ENCODE measurements around the gene RBPJL.

RBPJL gene

DNA sequence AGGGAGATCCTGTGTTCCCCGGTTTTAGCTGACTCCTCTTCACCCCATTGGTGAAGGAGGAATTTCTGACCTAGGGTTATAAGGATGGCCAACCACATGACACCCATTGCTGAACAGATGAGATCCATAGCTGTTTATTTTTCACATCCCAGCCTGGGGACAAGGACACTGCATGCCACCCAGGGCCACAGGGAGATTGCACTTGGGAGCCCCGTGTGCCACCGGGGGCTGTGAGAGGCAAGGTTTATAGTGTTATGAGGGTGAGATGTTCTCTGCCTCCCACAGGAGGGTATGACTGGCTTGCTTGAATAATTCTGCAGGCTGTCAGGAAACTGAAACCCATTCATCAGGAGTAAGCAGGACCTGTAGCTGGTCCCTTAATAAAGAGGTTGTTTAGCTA lies 37.6 kb upstream of the RBPJL start:
- TF ChIP-seq ZFP3 (CRISPR knock-in tag; IDR thresholded peaks at IDR 0.05) (no peak), ZNF70 (CRISPR knock-in tag; IDR thresholded peaks at IDR 0.05) (no peak), TOX (CRISPR knock-in tag; IDR thresholded peaks at IDR 0.05; ENCODE audit: borderline replicate concordance) (no peak), ZNF565 (CRISPR knock-in tag; conservative IDR thresholded peaks at IDR 0.05; ENCODE audit: low read depth) (no peak)
- TF ChIP-seq, protein P1, sequence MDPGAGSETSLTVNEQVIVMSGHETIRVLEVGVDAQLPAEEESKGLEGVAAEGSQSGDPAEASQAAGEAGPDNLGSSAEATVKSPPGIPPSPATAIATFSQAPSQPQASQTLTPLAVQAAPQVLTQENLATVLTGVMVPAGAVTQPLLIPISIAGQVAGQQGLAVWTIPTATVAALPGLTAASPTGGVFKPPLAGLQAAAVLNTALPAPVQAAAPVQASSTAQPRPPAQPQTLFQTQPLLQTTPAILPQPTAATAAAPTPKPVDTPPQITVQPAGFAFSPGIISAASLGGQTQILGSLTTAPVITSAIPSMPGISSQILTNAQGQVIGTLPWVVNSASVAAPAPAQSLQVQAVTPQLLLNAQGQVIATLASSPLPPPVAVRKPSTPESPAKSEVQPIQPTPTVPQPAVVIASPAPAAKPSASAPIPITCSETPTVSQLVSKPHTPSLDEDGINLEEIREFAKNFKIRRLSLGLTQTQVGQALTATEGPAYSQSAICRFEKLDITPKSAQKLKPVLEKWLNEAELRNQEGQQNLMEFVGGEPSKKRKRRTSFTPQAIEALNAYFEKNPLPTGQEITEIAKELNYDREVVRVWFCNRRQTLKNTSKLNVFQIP (CRISPR knock-in tag; IDR thresholded peaks at IDR 0.05; ENCODE audit: borderline replicate concordance, low read depth) = no peak
- TF ChIP-seq, protein P2, sequence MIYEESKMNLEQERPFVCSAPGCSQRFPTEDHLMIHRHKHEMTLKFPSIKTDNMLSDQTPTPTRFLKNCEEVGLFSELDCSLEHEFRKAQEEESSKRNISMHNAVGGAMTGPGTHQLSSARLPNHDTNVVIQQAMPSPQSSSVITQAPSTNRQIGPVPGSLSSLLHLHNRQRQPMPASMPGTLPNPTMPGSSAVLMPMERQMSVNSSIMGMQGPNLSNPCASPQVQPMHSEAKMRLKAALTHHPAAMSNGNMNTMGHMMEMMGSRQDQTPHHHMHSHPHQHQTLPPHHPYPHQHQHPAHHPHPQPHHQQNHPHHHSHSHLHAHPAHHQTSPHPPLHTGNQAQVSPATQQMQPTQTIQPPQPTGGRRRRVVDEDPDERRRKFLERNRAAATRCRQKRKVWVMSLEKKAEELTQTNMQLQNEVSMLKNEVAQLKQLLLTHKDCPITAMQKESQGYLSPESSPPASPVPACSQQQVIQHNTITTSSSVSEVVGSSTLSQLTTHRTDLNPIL (CRISPR knock-in tag; IDR thresholded peaks at IDR 0.05; ENCODE audit: low read depth) = no peak
- no peak for ATAC-seq

DNA sequence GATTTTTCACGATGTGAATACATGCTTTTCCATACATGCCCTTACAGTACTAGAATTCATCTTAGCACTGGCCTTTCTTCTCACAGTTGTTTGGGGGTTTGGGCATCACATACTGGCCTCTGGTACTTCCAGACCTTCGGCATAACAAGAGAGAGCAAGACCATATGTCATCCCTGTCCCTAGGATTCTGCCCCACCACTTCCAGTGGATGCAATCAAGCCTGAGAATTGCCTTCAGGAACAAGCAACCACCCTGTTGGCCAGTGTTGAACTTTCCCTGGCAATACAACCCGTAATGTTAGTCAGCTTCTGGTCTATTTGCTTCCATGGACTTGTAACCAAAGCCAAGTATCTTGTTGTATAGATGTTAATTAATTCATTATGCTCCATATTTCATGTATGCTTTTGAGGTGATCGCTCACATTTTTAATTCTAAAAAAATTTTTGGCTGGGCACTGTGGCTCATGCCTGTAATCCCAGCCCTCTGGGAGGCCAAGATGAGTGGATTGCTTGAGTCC lies 36.8 kb upstream of the RBPJL start:
- no peak for ATAC-seq
- TF ChIP-seq SNAI2 (CRISPR knock-in tag; IDR thresholded peaks at IDR 0.05) = no peak
- no peak for TF ChIP-seq ZNF70 (CRISPR knock-in tag; IDR thresholded peaks at IDR 0.05)
- no peak for TF ChIP-seq TOX (CRISPR knock-in tag; IDR thresholded peaks at IDR 0.05; ENCODE audit: borderline replicate concordance)
- TF ChIP-seq TCF4 (CRISPR knock-in tag; IDR thresholded peaks at IDR 0.05; ENCODE audit: borderline replicate concordance) = no peak
- no peak for TF ChIP-seq ISL1 (CRISPR knock-in tag; IDR thresholded peaks at IDR 0.05)
- TF ChIP-seq ZNF8 (CRISPR knock-in tag; IDR thresholded peaks at IDR 0.05) = no peak
- TF ChIP-seq, protein P3, sequence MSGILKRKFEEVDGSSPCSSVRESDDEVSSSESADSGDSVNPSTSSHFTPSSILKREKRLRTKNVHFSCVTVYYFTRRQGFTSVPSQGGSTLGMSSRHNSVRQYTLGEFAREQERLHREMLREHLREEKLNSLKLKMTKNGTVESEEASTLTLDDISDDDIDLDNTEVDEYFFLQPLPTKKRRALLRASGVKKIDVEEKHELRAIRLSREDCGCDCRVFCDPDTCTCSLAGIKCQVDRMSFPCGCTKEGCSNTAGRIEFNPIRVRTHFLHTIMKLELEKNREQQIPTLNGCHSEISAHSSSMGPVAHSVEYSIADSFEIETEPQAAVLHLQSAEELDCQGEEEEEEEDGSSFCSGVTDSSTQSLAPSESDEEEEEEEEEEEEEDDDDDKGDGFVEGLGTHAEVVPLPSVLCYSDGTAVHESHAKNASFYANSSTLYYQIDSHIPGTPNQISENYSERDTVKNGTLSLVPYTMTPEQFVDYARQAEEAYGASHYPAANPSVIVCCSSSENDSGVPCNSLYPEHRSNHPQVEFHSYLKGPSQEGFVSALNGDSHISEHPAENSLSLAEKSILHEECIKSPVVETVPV (CRISPR knock-in tag; IDR thresholded peaks at IDR 0.05) = no peak
- TF ChIP-seq, protein P1 (CRISPR knock-in tag; IDR thresholded peaks at IDR 0.05; ENCODE audit: borderline replicate concordance, low read depth) = no peak
- TF ChIP-seq ARNTL (CRISPR knock-in tag; IDR thresholded peaks at IDR 0.05; ENCODE audit: borderline replicate concordance, low read depth) = no peak
- no peak for TF ChIP-seq BACH2 (CRISPR knock-in tag; IDR thresholded peaks at IDR 0.05; ENCODE audit: borderline replicate concordance)
- TF ChIP-seq, protein P4, sequence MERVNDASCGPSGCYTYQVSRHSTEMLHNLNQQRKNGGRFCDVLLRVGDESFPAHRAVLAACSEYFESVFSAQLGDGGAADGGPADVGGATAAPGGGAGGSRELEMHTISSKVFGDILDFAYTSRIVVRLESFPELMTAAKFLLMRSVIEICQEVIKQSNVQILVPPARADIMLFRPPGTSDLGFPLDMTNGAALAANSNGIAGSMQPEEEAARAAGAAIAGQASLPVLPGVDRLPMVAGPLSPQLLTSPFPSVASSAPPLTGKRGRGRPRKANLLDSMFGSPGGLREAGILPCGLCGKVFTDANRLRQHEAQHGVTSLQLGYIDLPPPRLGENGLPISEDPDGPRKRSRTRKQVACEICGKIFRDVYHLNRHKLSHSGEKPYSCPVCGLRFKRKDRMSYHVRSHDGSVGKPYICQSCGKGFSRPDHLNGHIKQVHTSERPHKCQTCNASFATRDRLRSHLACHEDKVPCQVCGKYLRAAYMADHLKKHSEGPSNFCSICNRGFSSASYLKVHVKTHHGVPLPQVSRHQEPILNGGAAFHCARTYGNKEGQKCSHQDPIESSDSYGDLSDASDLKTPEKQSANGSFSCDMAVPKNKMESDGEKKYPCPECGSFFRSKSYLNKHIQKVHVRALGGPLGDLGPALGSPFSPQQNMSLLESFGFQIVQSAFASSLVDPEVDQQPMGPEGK (CRISPR knock-in tag; IDR thresholded peaks at IDR 0.05; ENCODE audit: borderline replicate concordance) = no peak
- TF ChIP-seq ESRRG (CRISPR knock-in tag; IDR thresholded peaks at IDR 0.05) = no peak
- no peak for TF ChIP-seq CSDC2 (CRISPR knock-in tag; IDR thresholded peaks at IDR 0.05)
- TF ChIP-seq PPARA (CRISPR knock-in tag; IDR thresholded peaks at IDR 0.05; ENCODE audit: borderline replicate concordance) = no peak
- no peak for TF ChIP-seq GLIS3 (CRISPR knock-in tag; IDR thresholded peaks at IDR 0.05)
- TF ChIP-seq RARB (CRISPR knock-in tag; IDR thresholded peaks at IDR 0.05) = no peak
- no peak for TF ChIP-seq ZC3H10 (CRISPR knock-in tag; IDR thresholded peaks at IDR 0.05)
- TF ChIP-seq, protein P2 (CRISPR knock-in tag; IDR thresholded peaks at IDR 0.05; ENCODE audit: low read depth) = no peak

DNA sequence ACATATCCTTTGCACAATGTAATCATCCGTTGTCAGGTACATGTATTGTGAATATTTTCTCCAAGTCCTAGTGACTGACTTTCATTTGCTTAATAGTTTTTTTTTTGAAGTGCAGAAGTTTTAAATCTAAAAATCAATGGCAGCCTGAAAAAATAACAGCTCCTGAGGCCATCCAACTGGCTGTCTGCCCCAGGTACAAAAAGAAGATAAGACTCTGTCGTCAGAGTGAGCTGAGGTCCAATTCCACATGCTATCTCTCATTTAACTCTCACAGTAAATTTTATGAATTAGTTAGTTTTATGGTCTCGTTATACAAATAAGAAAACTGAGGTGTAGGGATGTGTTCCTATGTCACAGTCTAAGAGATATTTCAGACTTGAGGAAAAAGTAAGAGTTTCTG lies 31.3 kb upstream of the RBPJL start:
- ATAC-seq = no peak
- TF ChIP-seq, protein P5, sequence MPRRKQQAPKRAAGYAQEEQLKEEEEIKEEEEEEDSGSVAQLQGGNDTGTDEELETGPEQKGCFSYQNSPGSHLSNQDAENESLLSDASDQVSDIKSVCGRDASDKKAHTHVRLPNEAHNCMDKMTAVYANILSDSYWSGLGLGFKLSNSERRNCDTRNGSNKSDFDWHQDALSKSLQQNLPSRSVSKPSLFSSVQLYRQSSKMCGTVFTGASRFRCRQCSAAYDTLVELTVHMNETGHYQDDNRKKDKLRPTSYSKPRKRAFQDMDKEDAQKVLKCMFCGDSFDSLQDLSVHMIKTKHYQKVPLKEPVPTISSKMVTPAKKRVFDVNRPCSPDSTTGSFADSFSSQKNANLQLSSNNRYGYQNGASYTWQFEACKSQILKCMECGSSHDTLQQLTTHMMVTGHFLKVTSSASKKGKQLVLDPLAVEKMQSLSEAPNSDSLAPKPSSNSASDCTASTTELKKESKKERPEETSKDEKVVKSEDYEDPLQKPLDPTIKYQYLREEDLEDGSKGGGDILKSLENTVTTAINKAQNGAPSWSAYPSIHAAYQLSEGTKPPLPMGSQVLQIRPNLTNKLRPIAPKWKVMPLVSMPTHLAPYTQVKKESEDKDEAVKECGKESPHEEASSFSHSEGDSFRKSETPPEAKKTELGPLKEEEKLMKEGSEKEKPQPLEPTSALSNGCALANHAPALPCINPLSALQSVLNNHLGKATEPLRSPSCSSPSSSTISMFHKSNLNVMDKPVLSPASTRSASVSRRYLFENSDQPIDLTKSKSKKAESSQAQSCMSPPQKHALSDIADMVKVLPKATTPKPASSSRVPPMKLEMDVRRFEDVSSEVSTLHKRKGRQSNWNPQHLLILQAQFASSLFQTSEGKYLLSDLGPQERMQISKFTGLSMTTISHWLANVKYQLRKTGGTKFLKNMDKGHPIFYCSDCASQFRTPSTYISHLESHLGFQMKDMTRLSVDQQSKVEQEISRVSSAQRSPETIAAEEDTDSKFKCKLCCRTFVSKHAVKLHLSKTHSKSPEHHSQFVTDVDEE (CRISPR knock-in tag; IDR thresholded peaks at IDR 0.05) = no peak
- TF ChIP-seq ZFP30 (CRISPR knock-in tag; IDR thresholded peaks at IDR 0.05) (no peak), ZFP3 (CRISPR knock-in tag; IDR thresholded peaks at IDR 0.05) (no peak), OSR1 (CRISPR knock-in tag; IDR thresholded peaks at IDR 0.05) (no peak), ZNF565 (CRISPR knock-in tag; conservative IDR thresholded peaks at IDR 0.05; ENCODE audit: low read depth) (no peak), BACH2 (CRISPR knock-in tag; IDR thresholded peaks at IDR 0.05; ENCODE audit: borderline replicate concordance) (no peak), PPARA (CRISPR knock-in tag; IDR thresholded peaks at IDR 0.05; ENCODE audit: borderline replicate concordance) (no peak), RARB (CRISPR knock-in tag; IDR thresholded peaks at IDR 0.05) (no peak), TOX (CRISPR knock-in tag; IDR thresholded peaks at IDR 0.05; ENCODE audit: borderline replicate concordance) (no peak)
- TF ChIP-seq, protein P3 (CRISPR knock-in tag; IDR thresholded peaks at IDR 0.05) = no peak

Data from SK-N-SH treated with all-trans-retinoic acid at 6 μM for 48 hours (cell line).